Skeletal muscle tissue (tissue), 4 donors: Measurements from ENCODE around the gene PKM. TPM values are rescaled to one million over a fixed set of nuclear protein-coding genes. Genes with fewer than 3 reads are reported as not detected.

ENCODE experiments used
- H3K27ac ChIP-seq: one replicate; pipeline ENCODE4 v1.7.0; 2013; ENCODE audit warnings: mild to moderate bottlenecking, low read depth, low read length, inconsistent platforms
- H3K27me3 ChIP-seq, 3 donors: one replicate each; pipeline ENCODE4 v1.7.0; 2013; ENCODE audit warnings: low read length in 3 of 3; ENCODE audit not compliant: control insufficient read depth in 3 of 3, insufficient read depth in 3 of 3
- H3K36me3 ChIP-seq, 3 donors: one replicate each; pipeline ENCODE4 v1.7.0; 2013; ENCODE audit warnings: low read length in 3 of 3; ENCODE audit not compliant: control insufficient read depth in 3 of 3, insufficient read depth in 3 of 3
- H3K4me1 ChIP-seq, 3 donors: one replicate each; pipeline ENCODE4 v1.7.0; 2013; ENCODE audit warnings: low read length in 3 of 3, mild to moderate bottlenecking in 3 of 3; ENCODE audit not compliant: control insufficient read depth in 3 of 3, insufficient read depth in 3 of 3
- H3K4me3 ChIP-seq, 3 donors: one replicate each; pipeline ENCODE4 v1.7.0; 2013; ENCODE audit warnings: low read length in 3 of 3
- H3K9ac ChIP-seq, 3 donors: one replicate each; pipeline ENCODE4 v1.7.0; 2013; ENCODE audit warnings: low read length in 3 of 3, mild to moderate bottlenecking in 3 of 3, moderate library complexity in 2 of 3, low read depth in 1 of 3
- H3K9me3 ChIP-seq, 3 donors: one replicate each; pipeline ENCODE4 v1.7.0; 2013; ENCODE audit warnings: low read length in 3 of 3; ENCODE audit not compliant: control insufficient read depth in 3 of 3
- total RNA-seq: library from RNA; depleted of rRNA; stranded (reverse); fragments of >200 nt; gene quantifications from one replicate; pipeline ENCODE4 v1.2.3, GENCODE V29; 2014
- donor health status: Osteomylitis.

PKM gene
- total RNA-seq, 1 donor from 2014 or later: 769 TPM

DNA sequence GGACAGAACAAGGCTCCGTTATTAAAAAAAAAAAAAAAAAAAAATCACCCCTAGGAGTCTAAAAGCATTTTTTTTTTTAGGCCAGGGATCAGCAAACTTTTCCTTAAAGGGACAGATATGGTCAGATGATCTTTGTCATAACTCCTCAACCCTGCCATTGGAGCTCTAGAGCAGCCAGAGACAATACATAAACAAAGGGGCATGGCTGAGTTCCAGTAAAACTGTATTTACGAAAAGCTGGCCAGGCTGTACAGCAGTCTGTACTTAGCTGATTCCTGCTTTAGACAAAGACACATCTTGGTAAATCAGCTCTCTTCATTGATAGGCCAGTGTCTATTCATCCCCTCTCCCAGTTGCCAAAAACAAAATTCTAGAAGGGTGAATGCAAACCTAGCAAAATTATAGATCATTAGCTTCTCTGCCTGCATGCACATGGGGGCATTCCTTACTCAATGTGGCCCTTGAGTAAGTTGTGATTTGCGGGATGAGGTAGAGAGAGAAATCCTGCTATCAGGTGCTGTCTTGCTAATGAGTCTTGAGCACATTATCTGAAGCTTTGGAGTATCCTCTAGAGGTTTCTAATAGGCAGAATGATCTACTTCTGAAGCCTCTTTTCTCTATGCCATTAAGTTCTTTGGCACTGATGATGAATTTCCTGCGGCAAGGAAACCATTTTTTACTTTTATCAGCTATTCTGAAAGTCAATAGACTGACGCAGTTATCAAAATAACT, 77.6 kb downstream of the PKM start:
- Histone ChIP-seq H3K4me3 (no peak overlapping the region), H3K36me3 (no peaks in the 10 kb centered on the region), H3K4me1 (peaks cover 13 to 15% (median 13%) of the 10 kb centered on the region in 3 donors), H3K27ac (no peak overlapping the region), H3K27me3 (no peaks in the 10 kb centered on the region), H3K9ac (no peak overlapping the region), H3K9me3 (no peaks in the 10 kb centered on the region)

Other genes with a start within 250 kb of the PKM start
- gene MYO9A, start 113.0 kb downstream of the PKM start, total RNA-seq: 88.2 TPM
- 2.1 TPM for gene SENP8, start 112.8 kb downstream of the PKM start, total RNA-seq
- 2.1 TPM for gene GRAMD2A, start 33.4 kb downstream of the PKM start, total RNA-seq
- gene PARP6, start 41.4 kb upstream of the PKM start, total RNA-seq: 13.0 TPM
- gene CELF6, start 89.0 kb upstream of the PKM start, total RNA-seq: 1.0 TPM
- 49.1 TPM for gene HEXA, start 144.8 kb upstream of the PKM start, total RNA-seq
- not detected for gene TMEM202, start 167.1 kb upstream of the PKM start, total RNA-seq
- 27.1 TPM for gene ARIH1, start 243.1 kb upstream of the PKM start, total RNA-seq